ENCODE data around the gene GADD45GIP1. TPM values are rescaled to one million over a fixed set of nuclear protein-coding genes. Genes with fewer than 3 reads are reported as not detected.
A peak's percentile ranks its signal among the peaks of the same experiment; 100 is the strongest.

GADD45GIP1 gene
- total and polyA plus RNA-seq, 10 of the 15 experiments (the other 5 are each of a cell fraction or from before 2014, with no cell fraction given) = 5.1 to 136 (median 30.1) TPM

DNA sequence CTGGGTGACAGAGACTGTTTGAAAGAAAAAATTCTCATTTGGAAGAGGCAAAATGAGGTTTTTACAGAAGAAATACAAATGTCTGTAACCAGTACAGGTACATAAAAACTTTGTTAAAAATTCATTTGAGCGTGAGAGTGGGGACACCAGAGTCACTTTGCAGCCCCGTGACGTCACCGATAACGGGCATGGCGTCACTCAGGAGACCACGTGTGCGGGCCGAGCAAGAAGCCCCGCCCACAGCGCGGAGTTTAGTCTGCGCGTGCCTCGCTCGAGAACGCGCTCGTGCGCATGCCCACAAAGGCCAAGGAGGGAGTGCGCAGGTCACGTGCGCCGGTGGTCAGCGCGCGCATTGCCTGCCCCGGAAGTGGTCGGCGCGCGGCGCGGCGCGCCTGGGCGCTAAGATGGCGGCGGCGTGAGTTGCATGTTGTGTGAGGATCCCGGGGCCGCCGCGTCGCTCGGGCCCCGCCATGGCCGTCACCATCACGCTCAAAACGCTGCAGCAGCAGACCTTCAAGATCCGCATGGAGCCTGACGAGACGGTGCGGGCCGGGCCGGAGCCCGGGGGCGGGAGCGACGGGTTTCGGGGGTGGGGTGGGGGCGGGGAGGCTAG lies 11.4 kb downstream of the GADD45GIP1 start, which contains the start of gene RAD23A (continued):
- TF ChIP-seq, protein P1, sequence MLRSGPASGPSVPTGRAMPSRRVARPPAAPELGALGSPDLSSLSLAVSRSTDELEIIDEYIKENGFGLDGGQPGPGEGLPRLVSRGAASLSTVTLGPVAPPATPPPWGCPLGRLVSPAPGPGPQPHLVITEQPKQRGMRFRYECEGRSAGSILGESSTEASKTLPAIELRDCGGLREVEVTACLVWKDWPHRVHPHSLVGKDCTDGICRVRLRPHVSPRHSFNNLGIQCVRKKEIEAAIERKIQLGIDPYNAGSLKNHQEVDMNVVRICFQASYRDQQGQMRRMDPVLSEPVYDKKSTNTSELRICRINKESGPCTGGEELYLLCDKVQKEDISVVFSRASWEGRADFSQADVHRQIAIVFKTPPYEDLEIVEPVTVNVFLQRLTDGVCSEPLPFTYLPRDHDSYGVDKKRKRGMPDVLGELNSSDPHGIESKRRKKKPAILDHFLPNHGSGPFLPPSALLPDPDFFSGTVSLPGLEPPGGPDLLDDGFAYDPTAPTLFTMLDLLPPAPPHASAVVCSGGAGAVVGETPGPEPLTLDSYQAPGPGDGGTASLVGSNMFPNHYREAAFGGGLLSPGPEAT (IDR thresholded peaks at IDR 0.05; ENCODE audit: low read depth) = no peak
- TF ChIP-seq ASH2L (IDR thresholded peaks at IDR 0.05; ENCODE audit: borderline replicate concordance, low read depth) (no peak), GABPA (IDR thresholded peaks at IDR 0.05; ENCODE audit: low read depth) (peak; percentile 79), RUNX3 (IDR thresholded peaks at IDR 0.05; ENCODE audit: low read length) (peak; percentile 90), BMI1 (IDR thresholded peaks at IDR 0.05; ENCODE audit: borderline replicate concordance) (peak; percentile 9; the same call in 1 of the 2 replicates), BHLHE40 (IDR thresholded peaks at IDR 0.05; ENCODE audit: borderline replicate concordance in 1 of 2, low read depth in 2 of 2, low read length in 1 of 2) (peak; percentile 100), MYB (IDR thresholded peaks at IDR 0.05; ENCODE audit: borderline replicate concordance, low read depth, low read length) (no peak), PAX5 (IDR thresholded peaks at IDR 0.05; ENCODE audit: borderline replicate concordance, low read depth, low read length) (peak; percentile 77; the same call in 1 of the 2 replicates), POLR2A (IDR thresholded peaks at IDR 0.05; ENCODE audit: low read depth, low read length) (peak; percentile 97), HDAC6 (IDR thresholded peaks at IDR 0.05; ENCODE audit: unreplicated experiment) (peak; percentile 58), SMAD5 (IDR thresholded peaks at IDR 0.05; ENCODE audit: low read depth) (peak; percentile 82; the same call in 1 of the 2 replicates), RELA (IDR thresholded peaks at IDR 0.05; ENCODE audit: borderline replicate concordance, partially characterized antibody) (peak; percentile 72), TBL1XR1 (IDR thresholded peaks at IDR 0.05; ENCODE audit: low read depth, low read length) (peak; percentile 65; the same call in 1 of the 2 replicates), SREBF2 (IDR thresholded peaks at IDR 0.05; ENCODE audit: low read length) (no peak), NBN (IDR thresholded peaks at IDR 0.05) (peak; percentile 99), PKNOX1 (IDR thresholded peaks at IDR 0.05) (peak; percentile 88), SIX5 (IDR thresholded peaks at IDR 0.05; ENCODE audit: low read depth, low read length, severe bottlenecking) (peak; percentile 27)
- TF ChIP-seq, protein P2, sequence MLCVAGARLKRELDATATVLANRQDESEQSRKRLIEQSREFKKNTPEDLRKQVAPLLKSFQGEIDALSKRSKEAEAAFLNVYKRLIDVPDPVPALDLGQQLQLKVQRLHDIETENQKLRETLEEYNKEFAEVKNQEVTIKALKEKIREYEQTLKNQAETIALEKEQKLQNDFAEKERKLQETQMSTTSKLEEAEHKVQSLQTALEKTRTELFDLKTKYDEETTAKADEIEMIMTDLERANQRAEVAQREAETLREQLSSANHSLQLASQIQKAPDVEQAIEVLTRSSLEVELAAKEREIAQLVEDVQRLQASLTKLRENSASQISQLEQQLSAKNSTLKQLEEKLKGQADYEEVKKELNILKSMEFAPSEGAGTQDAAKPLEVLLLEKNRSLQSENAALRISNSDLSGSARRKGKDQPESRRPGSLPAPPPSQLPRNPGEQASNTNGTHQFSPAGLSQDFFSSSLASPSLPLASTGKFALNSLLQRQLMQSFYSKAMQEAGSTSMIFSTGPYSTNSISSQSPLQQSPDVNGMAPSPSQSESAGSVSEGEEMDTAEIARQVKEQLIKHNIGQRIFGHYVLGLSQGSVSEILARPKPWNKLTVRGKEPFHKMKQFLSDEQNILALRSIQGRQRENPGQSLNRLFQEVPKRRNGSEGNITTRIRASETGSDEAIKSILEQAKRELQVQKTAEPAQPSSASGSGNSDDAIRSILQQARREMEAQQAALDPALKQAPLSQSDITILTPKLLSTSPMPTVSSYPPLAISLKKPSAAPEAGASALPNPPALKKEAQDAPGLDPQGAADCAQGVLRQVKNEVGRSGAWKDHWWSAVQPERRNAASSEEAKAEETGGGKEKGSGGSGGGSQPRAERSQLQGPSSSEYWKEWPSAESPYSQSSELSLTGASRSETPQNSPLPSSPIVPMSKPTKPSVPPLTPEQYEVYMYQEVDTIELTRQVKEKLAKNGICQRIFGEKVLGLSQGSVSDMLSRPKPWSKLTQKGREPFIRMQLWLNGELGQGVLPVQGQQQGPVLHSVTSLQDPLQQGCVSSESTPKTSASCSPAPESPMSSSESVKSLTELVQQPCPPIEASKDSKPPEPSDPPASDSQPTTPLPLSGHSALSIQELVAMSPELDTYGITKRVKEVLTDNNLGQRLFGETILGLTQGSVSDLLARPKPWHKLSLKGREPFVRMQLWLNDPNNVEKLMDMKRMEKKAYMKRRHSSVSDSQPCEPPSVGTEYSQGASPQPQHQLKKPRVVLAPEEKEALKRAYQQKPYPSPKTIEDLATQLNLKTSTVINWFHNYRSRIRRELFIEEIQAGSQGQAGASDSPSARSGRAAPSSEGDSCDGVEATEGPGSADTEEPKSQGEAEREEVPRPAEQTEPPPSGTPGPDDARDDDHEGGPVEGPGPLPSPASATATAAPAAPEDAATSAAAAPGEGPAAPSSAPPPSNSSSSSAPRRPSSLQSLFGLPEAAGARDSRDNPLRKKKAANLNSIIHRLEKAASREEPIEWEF (IDR thresholded peaks at IDR 0.05; ENCODE audit: insufficient replicate concordance, low read depth, low read length) = peak; percentile 70
- TF ChIP-seq, protein P3, sequence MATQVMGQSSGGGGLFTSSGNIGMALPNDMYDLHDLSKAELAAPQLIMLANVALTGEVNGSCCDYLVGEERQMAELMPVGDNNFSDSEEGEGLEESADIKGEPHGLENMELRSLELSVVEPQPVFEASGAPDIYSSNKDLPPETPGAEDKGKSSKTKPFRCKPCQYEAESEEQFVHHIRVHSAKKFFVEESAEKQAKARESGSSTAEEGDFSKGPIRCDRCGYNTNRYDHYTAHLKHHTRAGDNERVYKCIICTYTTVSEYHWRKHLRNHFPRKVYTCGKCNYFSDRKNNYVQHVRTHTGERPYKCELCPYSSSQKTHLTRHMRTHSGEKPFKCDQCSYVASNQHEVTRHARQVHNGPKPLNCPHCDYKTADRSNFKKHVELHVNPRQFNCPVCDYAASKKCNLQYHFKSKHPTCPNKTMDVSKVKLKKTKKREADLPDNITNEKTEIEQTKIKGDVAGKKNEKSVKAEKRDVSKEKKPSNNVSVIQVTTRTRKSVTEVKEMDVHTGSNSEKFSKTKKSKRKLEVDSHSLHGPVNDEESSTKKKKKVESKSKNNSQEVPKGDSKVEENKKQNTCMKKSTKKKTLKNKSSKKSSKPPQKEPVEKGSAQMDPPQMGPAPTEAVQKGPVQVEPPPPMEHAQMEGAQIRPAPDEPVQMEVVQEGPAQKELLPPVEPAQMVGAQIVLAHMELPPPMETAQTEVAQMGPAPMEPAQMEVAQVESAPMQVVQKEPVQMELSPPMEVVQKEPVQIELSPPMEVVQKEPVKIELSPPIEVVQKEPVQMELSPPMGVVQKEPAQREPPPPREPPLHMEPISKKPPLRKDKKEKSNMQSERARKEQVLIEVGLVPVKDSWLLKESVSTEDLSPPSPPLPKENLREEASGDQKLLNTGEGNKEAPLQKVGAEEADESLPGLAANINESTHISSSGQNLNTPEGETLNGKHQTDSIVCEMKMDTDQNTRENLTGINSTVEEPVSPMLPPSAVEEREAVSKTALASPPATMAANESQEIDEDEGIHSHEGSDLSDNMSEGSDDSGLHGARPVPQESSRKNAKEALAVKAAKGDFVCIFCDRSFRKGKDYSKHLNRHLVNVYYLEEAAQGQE (IDR thresholded peaks at IDR 0.05; ENCODE audit: low read depth, low read length) = 0 out of 2 replicates have a peak, but pooled peaks have one; percentile 39
